ENCODE data around the gene PPP1R8. TPM values are rescaled to one million over a fixed set of nuclear protein-coding genes. Genes with fewer than 3 reads are reported as not detected.

The PPP1R8 gene
- total RNA-seq, 1 donor from 2014 or later = 46.9 TPM

GRCh38 chr1:27877115-27877416, 46.5 kb downstream of the PPP1R8 start:
- no peak overlapping the region for H3K4me3 Mint-ChIP-seq (ENCODE audit: unreplicated experiment)
- peaks cover 1% of the 10 kb centered on the region for H3K27me3 Mint-ChIP-seq (ENCODE audit: unreplicated experiment)
- peaks cover 4% of the 10 kb centered on the region for H3K36me3 Mint-ChIP-seq (ENCODE audit: low read depth, unreplicated experiment)
- H3K9me3 Mint-ChIP-seq (ENCODE audit: unreplicated experiment) = no peaks in the 10 kb centered on the region
- H3K4me1 Mint-ChIP-seq (ENCODE audit: unreplicated experiment) = peaks cover 12% of the 10 kb centered on the region
- H3K27ac Mint-ChIP-seq (ENCODE audit: unreplicated experiment) = no peak overlapping the region
- DNase-seq (ENCODE audit: low spot score) = no peak
- TF ChIP-seq CTCF (IDR thresholded peaks at IDR 0.05; ENCODE audit: unreplicated experiment) = no peak

GRCh38 chr1:27878039-27878438, 47.5 kb downstream of the PPP1R8 start:
- TF ChIP-seq CTCF (IDR thresholded peaks at IDR 0.05; ENCODE audit: unreplicated experiment) = no peak
- Mint-ChIP-seq H3K9me3 (ENCODE audit: unreplicated experiment) (no peaks in the 10 kb centered on the region), H3K27ac (ENCODE audit: unreplicated experiment) (no peak overlapping the region), H3K4me1 (ENCODE audit: unreplicated experiment) (peaks cover 8% of the 10 kb centered on the region), H3K4me3 (ENCODE audit: unreplicated experiment) (no peak overlapping the region), H3K36me3 (ENCODE audit: low read depth, unreplicated experiment) (peaks cover 4% of the 10 kb centered on the region), H3K27me3 (ENCODE audit: unreplicated experiment) (peaks cover 1% of the 10 kb centered on the region)
- no peak for DNase-seq (ENCODE audit: low spot score)

GRCh38 chr1:27878787-27879335, 48.3 kb downstream of the PPP1R8 start:
- peaks cover 3% of the 10 kb centered on the region for H3K4me1 Mint-ChIP-seq (ENCODE audit: unreplicated experiment)
- peaks cover 3% of the 10 kb centered on the region for H3K27me3 Mint-ChIP-seq (ENCODE audit: unreplicated experiment)
- no peaks in the 10 kb centered on the region for H3K9me3 Mint-ChIP-seq (ENCODE audit: unreplicated experiment)
- peaks cover 12% of the 10 kb centered on the region for H3K36me3 Mint-ChIP-seq (ENCODE audit: low read depth, unreplicated experiment)
- H3K4me3 Mint-ChIP-seq (ENCODE audit: unreplicated experiment) = no peak overlapping the region
- no peak overlapping the region for H3K27ac Mint-ChIP-seq (ENCODE audit: unreplicated experiment)
- no peak for TF ChIP-seq CTCF (IDR thresholded peaks at IDR 0.05; ENCODE audit: unreplicated experiment)
- no peak for DNase-seq (ENCODE audit: low spot score)

- no peak for DNase-seq (ENCODE audit: low spot score)
- peaks cover 19% of the 10 kb centered on the region for H3K36me3 Mint-ChIP-seq (ENCODE audit: low read depth, unreplicated experiment)
- TF ChIP-seq CTCF (IDR thresholded peaks at IDR 0.05; ENCODE audit: unreplicated experiment) = no peak
- peaks cover 7% of the 10 kb centered on the region for H3K4me1 Mint-ChIP-seq (ENCODE audit: unreplicated experiment)
- H3K4me3 Mint-ChIP-seq (ENCODE audit: unreplicated experiment) = no peak overlapping the region
- no peaks in the 10 kb centered on the region for H3K9me3 Mint-ChIP-seq (ENCODE audit: unreplicated experiment)
- H3K27me3 Mint-ChIP-seq (ENCODE audit: unreplicated experiment) = peaks cover 3% of the 10 kb centered on the region
- no peak overlapping the region for H3K27ac Mint-ChIP-seq (ENCODE audit: unreplicated experiment)
Observed at GRCh38 chr1:27879374-27880082, 48.9 kb downstream of the PPP1R8 start.

GRCh38 chr1:27882543-27882903, 51.9 kb downstream of the PPP1R8 start:
- H3K4me1 Mint-ChIP-seq (ENCODE audit: unreplicated experiment) = peaks cover 19% of the 10 kb centered on the region

More at GRCh38 chr1:27882543-27882903, 51.9 kb downstream of the PPP1R8 start:
- TF ChIP-seq CTCF (IDR thresholded peaks at IDR 0.05; ENCODE audit: unreplicated experiment) = no peak
- H3K4me3 Mint-ChIP-seq (ENCODE audit: unreplicated experiment) = no peak overlapping the region
- peaks cover 3% of the 10 kb centered on the region for H3K27me3 Mint-ChIP-seq (ENCODE audit: unreplicated experiment)
- no peak overlapping the region for H3K27ac Mint-ChIP-seq (ENCODE audit: unreplicated experiment)
- peaks cover 24% of the 10 kb centered on the region for H3K36me3 Mint-ChIP-seq (ENCODE audit: low read depth, unreplicated experiment)
- no peak for DNase-seq (ENCODE audit: low spot score)
- no peaks in the 10 kb centered on the region for H3K9me3 Mint-ChIP-seq (ENCODE audit: unreplicated experiment)

All from endothelial cell (in vitro differentiated cells).